ENCODE results near the gene TOGARAM2. TPM values are rescaled to one million over a fixed set of nuclear protein-coding genes. Genes with fewer than 3 reads are reported as not detected.

TOGARAM2 gene
- total RNA-seq, 4 donors from 2014 or later = 6.0 to 35.0 (median 19.5) TPM

- 86 to 89% methylated on average over 6 of the region's 6 CpGs for WGBS, 2 donors
- H3K27ac ChIP-seq = no peak overlapping the region
- no peak overlapping the region for H3K4me3 ChIP-seq
- no peaks in the 10 kb centered on the region for H3K36me3 ChIP-seq
- no peaks in the 10 kb centered on the region for H3K27me3 ChIP-seq
- no peak for DNase-seq (ENCODE audit: low spot score in 2 of 2)
- no peaks in the 10 kb centered on the region for H3K9me3 ChIP-seq
- H3K4me1 ChIP-seq = peaks cover 0 to 26% (median 3%) of the 10 kb centered on the region in 4 donors
- TF ChIP-seq CTCF (IDR thresholded peaks at IDR 0.05) (no peak), EP300 (IDR thresholded peaks at IDR 0.05) (no peak), POLR2A (IDR thresholded peaks at IDR 0.05) (no peak)
Measured at GRCh38 chr2:28995765-28996750, 15.0 kb downstream of the TOGARAM2 start.

- no peak for DNase-seq (ENCODE audit: low spot score in 2 of 2)
- no peak overlapping the region for H3K27ac ChIP-seq
- H3K4me3 ChIP-seq = no peak overlapping the region
- no peaks in the 10 kb centered on the region for H3K27me3 ChIP-seq
- 50 to 51% methylated on average over 12 of the region's 12 CpGs for WGBS, 2 donors
- H3K4me1 ChIP-seq = peaks cover 0 to 15% (median 0%) of the 10 kb centered on the region in 4 donors
- no peaks in the 10 kb centered on the region for H3K9me3 ChIP-seq
- TF ChIP-seq POLR2A (IDR thresholded peaks at IDR 0.05) (no peak), CTCF (IDR thresholded peaks at IDR 0.05) (no peak), EP300 (IDR thresholded peaks at IDR 0.05) (no peak)
- H3K36me3 ChIP-seq = no peaks in the 10 kb centered on the region
Measured at GRCh38 chr2:28997237-28997846, 16.2 kb downstream of the TOGARAM2 start.

GRCh38 chr2:28997847-28998735, 17.0 kb downstream of the TOGARAM2 start:
- WGBS, 2 donors = 91 to 92% methylated on average over 17 of the region's 17 CpGs
- TF ChIP-seq EP300 (IDR thresholded peaks at IDR 0.05) (no peak), POLR2A (IDR thresholded peaks at IDR 0.05) (no peak), CTCF (IDR thresholded peaks at IDR 0.05) (no peak)

DNA sequence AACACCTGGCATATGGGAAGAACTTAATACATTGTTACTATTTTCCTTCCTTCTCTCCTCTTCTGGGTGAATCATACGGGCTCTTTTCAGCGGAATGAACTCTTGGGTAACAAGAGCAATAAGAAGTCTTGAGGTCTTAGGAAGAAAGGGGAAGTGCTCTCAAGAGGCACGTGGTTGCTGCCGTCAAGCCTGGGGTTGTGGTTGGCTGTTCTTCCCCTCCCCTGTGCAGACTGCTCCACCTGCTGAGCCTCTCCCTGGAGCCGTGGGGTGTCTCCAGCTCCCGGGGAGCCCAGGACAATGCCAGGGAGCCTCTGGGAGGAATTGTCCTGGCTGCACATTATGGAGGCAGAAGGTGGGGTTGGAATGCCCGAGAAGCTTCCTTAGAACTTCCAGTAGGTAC, 19.4 kb downstream of the TOGARAM2 start:
- TF ChIP-seq CTCF (IDR thresholded peaks at IDR 0.05) (no peak), POLR2A (IDR thresholded peaks at IDR 0.05) (no peak), EP300 (IDR thresholded peaks at IDR 0.05) (peak; percentile 68 to 79)
- Histone ChIP-seq H3K4me3 (no peak overlapping the region), H3K27ac (peak overlapping the region in 1 of 4 donors; percentile 67), H3K27me3 (no peaks in the 10 kb centered on the region), H3K36me3 (no peaks in the 10 kb centered on the region), H3K9me3 (no peaks in the 10 kb centered on the region), H3K4me1 (peaks cover 0 to 12% (median 0%) of the 10 kb centered on the region in 4 donors)
- DNase-seq (ENCODE audit: low spot score in 2 of 2) = peak in 1 of 2 donors; percentile 61
- 78 to 80% methylated on average over 7 of the region's 7 CpGs for WGBS, 2 donors

More at GRCh38 chr2:28997847-28998735, 17.0 kb downstream of the TOGARAM2 start:
- no peak overlapping the region for H3K4me3 ChIP-seq
- no peaks in the 10 kb centered on the region for H3K36me3 ChIP-seq
- no peak for DNase-seq (ENCODE audit: low spot score in 2 of 2)
- H3K27ac ChIP-seq = no peak overlapping the region
- H3K27me3 ChIP-seq = no peaks in the 10 kb centered on the region
- peaks cover 0 to 14% (median 0%) of the 10 kb centered on the region in 4 donors for H3K4me1 ChIP-seq
- no peaks in the 10 kb centered on the region for H3K9me3 ChIP-seq
